Measurements from ENCODE around the gene GABRQ.

- TF ChIP-seq CTCF (IDR thresholded peaks at IDR 0.05; ENCODE audit: low read depth, low read length, missing input control) (no peak), ZBTB33 (IDR thresholded peaks at IDR 0.05) (no peak), GABPA (IDR thresholded peaks at IDR 0.05 in 1 of 2, conservative IDR thresholded peaks at IDR 0.05 in 1 of 2) (no peak), RAD21 (IDR thresholded peaks at IDR 0.05) (no peak), JUND (IDR thresholded peaks at IDR 0.05) (no peak), MAX (IDR thresholded peaks at IDR 0.05) (no peak), YY1 (IDR thresholded peaks at IDR 0.05) (no peak), ATF3 (IDR thresholded peaks at IDR 0.05) (no peak), SP1 (IDR thresholded peaks at IDR 0.05) (no peak), FOXA1 (IDR thresholded peaks at IDR 0.05) (no peak)
These were observed 3.7 kb downstream of the GABRQ start for GRCh38 chrX:152641256-152641875.

Data from liver (tissue), 3 donors.